Activated CD4-positive, alpha-beta T cell treated with anti-CD3 and anti-CD28 coated beads, Interleukin-2, amount 50 U/mL, for 4 hours (primary cell): ENCODE results near the gene JUNB.

Experiments
- DNase-seq, 2 experiments: peaks; one replicate each; pipeline ENCODE4 v3.0.0-alpha.2; 2020

JUNB gene

DNA sequence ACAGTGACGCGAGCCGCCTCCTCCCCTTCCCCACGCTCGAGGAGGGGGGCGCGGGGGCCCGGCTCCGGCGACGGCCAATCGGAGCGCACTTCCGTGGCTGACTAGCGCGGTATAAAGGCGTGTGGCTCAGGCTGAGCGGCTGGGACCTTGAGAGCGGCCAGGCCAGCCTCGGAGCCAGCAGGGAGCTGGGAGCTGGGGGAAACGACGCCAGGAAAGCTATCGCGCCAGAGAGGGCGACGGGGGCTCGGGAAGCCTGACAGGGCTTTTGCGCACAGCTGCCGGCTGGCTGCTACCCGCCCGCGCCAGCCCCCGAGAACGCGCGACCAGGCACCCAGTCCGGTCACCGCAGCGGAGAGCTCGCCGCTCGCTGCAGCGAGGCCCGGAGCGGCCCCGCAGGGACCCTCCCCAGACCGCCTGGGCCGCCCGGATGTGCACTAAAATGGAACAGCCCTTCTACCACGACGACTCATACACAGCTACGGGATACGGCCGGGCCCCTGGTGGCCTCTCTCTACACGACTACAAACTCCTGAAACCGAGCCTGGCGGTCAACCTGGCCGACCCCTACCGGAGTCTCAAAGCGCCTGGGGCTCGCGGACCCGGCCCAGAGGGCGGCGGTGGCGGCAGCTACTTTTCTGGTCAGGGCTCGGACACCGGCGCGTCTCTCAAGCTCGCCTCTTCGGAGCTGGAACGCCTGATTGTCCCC is at the start of gene JUNB:
TSS of gene JUNB (plus strand) at position 142 of the 706 bp plus-strand sequence. CDS start at position 428, 286 bp downstream.
- peak; percentile 97 for DNase-seq

DNA sequence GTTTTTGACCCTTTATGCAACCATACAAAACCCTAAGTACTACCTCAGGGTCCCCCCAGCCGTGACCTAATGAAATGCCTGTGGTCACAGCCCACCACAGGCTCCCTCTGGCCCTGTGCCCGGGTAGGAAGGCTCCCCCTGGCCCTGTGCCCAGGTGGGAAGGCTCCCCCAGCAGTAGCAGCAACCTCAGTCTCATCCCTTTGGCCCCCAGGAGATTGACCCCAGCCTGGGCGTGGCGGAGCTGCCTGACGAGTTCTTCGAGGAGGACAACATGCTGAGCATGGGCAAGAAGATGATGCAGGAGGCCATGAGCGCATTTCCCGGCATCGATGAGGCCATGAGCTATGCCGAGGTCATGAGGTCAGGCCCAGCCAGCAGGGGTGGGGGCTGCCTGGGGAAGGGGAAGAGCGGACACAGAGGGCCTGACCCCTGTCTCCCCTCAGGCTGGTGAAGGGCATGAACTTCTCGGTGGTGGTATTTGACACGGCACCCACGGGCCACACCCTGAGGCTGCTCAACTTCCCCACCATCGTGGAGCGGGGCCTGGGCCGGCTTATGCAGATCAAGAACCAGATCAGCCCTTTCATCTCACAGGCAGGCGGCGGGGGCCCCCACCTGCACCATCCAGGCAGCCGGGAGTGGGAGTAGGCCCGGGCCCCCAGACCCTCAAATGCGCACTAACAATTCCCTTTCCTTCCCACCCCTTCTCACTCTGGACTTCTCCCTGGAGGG is 46.0 kb upstream of the JUNB start:
- no peak for DNase-seq

GRCh38 chr19:12748489-12748888 is 42.8 kb upstream of the JUNB start:
- no peak for DNase-seq

DNA sequence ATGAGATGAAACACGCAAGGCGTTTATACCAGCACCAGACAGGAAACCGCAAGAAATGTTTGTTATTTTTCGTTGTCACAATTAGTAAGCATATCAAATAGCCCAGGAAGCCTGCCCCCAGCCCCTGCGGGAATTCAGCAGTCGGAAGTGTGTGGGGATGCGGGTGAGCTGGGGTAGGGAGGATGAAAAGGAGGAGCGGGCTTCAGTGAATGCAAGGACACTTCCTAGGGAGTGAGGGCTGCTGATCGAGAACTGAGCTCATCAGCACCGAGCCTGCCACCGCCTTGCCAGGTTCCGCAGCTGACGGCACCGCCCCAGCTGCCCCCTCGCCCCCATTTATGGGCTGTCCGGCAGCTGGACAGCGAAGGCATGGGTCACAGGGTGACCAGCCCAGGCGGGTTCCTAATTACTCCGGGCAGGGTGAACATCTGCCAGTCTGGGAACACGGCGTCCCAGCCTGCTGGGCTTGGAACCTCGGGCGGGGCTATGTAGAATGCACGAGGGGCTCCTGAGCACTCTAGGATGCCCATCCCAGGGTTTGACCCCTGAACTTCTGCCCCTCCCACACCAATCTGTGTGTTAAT is 41.3 kb upstream of the JUNB start:
- DNase-seq = no peak

DNA sequence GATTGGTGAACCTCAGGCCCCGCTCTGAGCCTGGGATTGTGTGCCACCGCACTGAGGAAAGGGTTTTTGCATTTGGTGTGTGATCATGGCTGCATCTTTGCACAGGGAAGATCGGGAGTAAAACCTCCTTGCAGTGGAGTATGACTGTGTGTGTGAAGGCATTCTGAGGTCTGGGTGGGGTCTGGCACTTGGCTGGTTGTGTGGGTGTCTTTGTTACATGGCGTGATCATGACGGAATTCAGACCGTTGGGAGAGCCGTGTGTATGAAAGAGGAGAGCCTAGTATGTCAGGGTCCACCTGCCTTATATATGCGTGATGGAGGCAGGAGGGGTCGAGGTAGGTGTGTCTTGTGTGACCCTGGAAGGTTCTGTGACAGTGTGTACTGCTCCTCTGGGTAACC is 40.4 kb upstream of the JUNB start:
- DNase-seq = no peak

GRCh38 chr19:12751635-12752034 is 39.7 kb upstream of the JUNB start, which contains the start of gene BEST2:
Gene BEST2 (plus strand): TSS chr19:12751791. CDS start chr19:12752593, 802 bp downstream.
- no peak for DNase-seq

- no peak for DNase-seq
Observed at GRCh38 chr19:12752056-12752781, 39.1 kb upstream of the JUNB start.

DNA sequence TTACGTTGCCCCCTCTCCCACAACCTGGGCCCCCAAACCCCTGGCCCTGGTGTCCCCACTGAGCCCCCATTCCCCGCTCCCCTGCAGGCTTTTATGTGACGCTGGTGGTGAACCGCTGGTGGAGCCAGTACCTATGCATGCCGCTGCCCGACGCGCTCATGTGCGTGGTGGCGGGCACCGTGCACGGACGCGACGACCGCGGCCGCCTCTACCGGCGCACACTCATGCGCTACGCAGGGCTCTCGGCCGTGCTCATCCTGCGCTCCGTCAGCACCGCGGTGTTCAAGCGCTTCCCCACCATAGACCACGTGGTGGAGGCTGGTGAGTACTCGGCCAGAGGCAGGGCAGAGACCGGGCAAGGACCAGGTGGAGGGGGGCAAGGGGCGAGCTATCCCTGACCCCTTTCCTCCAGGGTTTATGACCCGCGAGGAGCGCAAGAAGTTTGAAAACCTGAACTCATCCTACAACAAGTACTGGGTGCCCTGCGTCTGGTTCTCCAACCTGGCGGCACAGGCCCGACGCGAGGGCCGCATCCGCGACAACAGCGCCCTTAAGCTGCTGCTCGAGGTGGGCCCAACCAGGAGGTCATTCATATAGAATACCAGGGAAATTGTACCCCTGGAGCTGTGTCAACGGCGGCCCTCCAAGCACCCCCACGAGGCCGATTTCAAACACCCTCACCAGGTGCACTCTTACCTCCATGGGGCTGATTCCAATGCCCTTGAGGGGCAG is 36.7 kb upstream of the JUNB start:
- DNase-seq = no peak

DNA sequence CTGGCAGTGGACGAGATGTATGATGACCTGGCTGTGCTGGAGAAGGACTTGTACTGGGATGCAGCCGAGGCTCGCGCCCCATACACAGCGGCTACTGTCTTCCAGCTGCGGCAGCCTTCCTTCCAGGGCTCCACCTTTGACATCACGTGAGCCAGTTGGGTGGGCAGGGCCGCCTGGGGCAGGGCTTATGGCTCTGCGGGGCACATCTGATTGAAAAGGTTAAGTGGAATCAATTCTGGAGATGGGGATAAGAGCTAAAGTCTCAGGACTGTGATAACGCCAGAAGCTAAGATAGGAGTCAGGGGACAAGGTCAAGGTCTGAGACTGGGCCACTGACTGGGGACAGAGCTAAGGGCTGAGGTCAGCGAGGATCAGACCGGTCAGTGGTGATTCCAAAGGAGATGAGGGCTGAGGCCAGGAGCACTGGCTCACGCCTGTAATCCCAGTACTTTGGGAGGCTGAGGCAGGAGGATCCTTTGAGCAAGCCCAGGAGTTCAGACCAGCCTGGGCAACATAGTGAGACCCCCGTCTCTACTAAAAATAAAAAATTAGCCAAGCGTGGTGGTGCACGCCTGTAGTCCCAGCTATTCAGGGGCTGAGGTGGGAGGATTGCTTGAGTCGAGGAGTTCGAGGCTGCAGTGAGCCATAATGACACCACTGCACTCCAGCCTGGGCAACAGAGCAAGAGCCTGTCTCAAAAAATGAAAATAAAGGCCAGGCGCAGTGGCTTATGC is 35.0 kb upstream of the JUNB start:
- DNase-seq = no peak

- peak; percentile 38 to 48 for DNase-seq
Observed at GRCh38 chr19:12757544-12758274, 33.6 kb upstream of the JUNB start.

GRCh38 chr19:12759686-12760085 is 31.6 kb upstream of the JUNB start:
- DNase-seq = no peak

DNA sequence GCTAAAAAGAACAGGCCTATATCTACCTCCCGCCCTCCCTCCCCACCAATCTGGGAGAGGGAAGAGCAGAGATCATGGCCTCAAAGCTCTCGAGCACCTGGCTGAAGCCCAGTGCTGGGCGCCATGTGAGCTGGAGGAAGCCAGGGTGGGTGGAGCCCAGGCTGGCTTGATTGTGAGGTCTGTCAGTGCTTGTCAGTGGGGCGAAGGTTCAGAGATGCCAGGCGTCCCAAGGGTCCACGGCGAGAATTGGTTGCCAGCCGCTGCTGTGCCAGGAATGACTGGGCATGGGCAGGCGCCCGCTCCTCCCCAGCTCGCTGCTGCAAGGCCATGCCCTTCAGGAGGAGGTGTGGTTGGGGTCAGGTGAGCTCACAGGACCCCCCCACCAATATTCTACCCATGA is 28.2 kb upstream of the JUNB start:
- no peak for DNase-seq

- no peak for DNase-seq
Observed at GRCh38 chr19:12764698-12765097, 26.6 kb upstream of the JUNB start.

- DNase-seq = no peak
Observed at GRCh38 chr19:12766051-12766521, 25.2 kb upstream of the JUNB start.

DNA sequence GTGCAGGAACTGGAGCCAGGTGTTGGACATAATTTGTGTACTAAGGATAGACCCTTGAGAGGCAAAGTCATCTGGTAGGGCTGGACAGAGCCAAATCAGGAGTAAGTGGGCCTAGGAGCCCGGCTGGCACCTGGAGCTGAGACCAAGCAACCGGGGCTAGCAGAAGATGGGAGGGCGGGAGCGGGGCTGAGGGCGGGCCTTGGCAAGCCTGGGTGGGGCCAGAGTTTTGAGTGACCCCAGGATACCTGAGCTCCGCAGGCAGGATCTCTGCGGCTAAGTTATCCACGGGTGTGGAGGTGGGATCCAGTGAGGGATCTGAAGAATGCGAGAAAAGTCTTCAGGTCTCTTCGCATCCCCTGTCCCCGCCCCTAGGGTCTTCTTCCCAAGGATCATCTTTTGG is 24.1 kb upstream of the JUNB start:
- DNase-seq = no peak

DNA sequence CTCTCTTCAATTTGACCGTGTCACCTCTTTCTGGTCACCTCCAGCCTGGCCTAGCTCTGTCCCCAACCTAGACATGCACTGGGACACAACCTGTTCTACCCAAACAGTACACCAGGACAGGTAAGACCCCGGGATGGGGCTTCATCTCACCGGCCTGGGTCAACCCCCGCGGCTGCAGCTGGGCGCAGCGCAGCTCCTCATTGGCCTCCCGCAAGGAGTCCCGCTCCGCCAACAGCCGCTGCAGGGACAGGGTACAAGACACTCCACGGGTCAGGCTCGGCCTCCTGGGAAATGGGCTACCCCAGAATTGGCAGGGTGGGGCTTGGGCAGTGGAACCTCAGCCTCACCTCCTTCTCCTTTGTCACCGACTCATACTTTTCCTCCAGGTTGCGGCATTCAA is 23.6 kb upstream of the JUNB start:
- no peak for DNase-seq

DNA sequence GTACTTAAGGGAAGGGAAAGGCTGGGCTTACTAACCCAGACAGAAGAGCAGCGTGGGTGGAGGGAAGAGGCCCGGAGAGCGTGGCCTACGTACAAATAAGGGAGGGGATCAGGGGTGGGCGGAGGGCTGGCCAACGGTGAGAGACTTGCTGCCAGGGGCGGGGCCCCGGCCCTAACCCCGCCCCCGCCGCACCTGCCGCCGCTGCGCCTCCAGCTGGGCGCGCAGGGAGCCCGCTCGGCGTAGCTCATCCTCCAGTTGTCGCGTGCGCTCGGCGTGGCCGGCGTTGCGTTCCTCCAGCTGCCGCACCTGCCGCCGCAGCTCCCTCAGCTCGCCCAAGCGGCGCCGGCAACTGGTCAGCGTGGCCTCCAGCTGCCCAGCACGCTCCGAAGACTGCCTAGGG is 21.6 kb upstream of the JUNB start:
- DNase-seq = peak; percentile 57 to 70

GRCh38 chr19:12770922-12771321 is 20.4 kb upstream of the JUNB start:
- DNase-seq = no peak

DNA sequence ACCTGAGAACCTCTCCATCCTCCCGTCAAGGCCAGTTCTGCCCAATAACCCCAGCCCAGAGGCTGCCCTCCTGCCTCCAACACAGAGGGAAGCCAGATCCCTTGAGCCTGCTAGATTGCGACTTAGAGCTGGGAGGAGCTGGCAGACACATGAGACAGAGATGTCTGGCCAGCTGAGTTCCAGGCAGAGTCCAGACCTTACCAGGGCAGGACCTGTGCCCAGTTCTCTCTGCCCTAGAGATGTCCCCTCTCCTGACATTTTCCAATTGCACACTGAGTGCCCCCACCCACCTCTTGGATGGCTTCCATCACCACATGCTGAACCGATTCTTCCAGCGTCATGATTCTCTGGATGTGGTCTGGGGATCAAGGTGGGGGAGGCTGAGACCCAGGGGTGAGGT is 19.0 kb upstream of the JUNB start:
- DNase-seq = no peak

GRCh38 chr19:12773571-12773970 is 17.7 kb upstream of the JUNB start:
- no peak for DNase-seq
